CD8-positive, alpha-beta memory T cell (primary cell): Measurements from ENCODE around the gene SFRP5. TPM values are rescaled to one million over a fixed set of nuclear protein-coding genes. Genes with fewer than 3 reads are reported as not detected.
A peak's percentile ranks its signal among the peaks of the same experiment; 100 is the strongest.

Experiments used
- CTCF ChIA-PET: fragments of 350-600 bp; sonication (Branson Sonifier 250); formaldehyde crosslinking; loops from one replicate; lab custom pipeline; 2021; ENCODE audit warnings: antibody characterized with exemption; lab: Charles Lee
- POLR2A ChIA-PET: fragments of 350-600 bp; sonication (Branson Sonifier 250); formaldehyde crosslinking; loops from one replicate; lab custom pipeline; 2021; ENCODE audit warnings: antibody characterized with exemption; lab: Charles Lee
- DNase-seq, 5 donors: peaks; one replicate each; pipeline versions ENCODE4 v3.0.0 to v3.0.0-alpha.2; 2020 to 2022; ENCODE audit warnings: mixed read lengths in 1 of 5
- H3K27ac ChIP-seq: one replicate; pipeline ENCODE4 v1.7.0; 2013; ENCODE audit warnings: low read depth, mild to moderate bottlenecking, low read length, moderate library complexity
- H3K27me3 ChIP-seq: 2 replicates; pipeline ENCODE4 v1.7.0; 2013; ENCODE audit warnings: low read length, mild to moderate bottlenecking; ENCODE audit not compliant: insufficient read depth, poor library complexity, severe bottlenecking
- H3K36me3 ChIP-seq: 2 replicates; pipeline ENCODE4 v1.7.0; 2013; ENCODE audit warnings: mild to moderate bottlenecking, low read length, moderate library complexity; ENCODE audit not compliant: insufficient read depth
- H3K4me1 ChIP-seq: 2 replicates; pipeline ENCODE4 v1.7.0; 2013; ENCODE audit warnings: mild to moderate bottlenecking, low read length, moderate library complexity; ENCODE audit not compliant: insufficient read depth
- H3K4me3 ChIP-seq: 2 replicates; pipeline ENCODE4 v1.7.0; 2013; ENCODE audit warnings: mild to moderate bottlenecking, low read length
- H3K9me3 ChIP-seq: 2 replicates; pipeline ENCODE4 v1.7.0; 2013; ENCODE audit warnings: mild to moderate bottlenecking, low read length
- H3K27ac Mint-ChIP-seq, 8 donors: one replicate each; pipeline ENCODE4 v1.8.0; 2020 to 2021; ENCODE audit warnings: mixed read lengths in 8 of 8, mild to moderate bottlenecking in 6 of 8, inconsistent platforms in 3 of 8, moderate library complexity in 3 of 8
- H3K27me3 Mint-ChIP-seq, 2 donors: one replicate each; pipeline ENCODE4 v1.8.0; 2020 to 2021; ENCODE audit warnings: mixed read lengths in 2 of 2, mild to moderate bottlenecking in 1 of 2, moderate library complexity in 1 of 2
- H3K36me3 Mint-ChIP-seq, 3 donors: one replicate each; pipeline ENCODE4 v1.8.0; 2020 to 2021; ENCODE audit warnings: mixed read lengths in 3 of 3, inconsistent platforms in 1 of 3, mild to moderate bottlenecking in 1 of 3
- H3K4me1 Mint-ChIP-seq, 3 donors: one replicate each; pipeline ENCODE4 v1.8.0; 2020 to 2021; ENCODE audit warnings: mixed read lengths in 3 of 3, inconsistent platforms in 1 of 3, mild to moderate bottlenecking in 1 of 3
- H3K4me3 Mint-ChIP-seq, 7 donors: one replicate each; pipeline ENCODE4 v1.8.0; 2020 to 2021; ENCODE audit warnings: mixed read lengths in 7 of 7, mild to moderate bottlenecking in 6 of 7, moderate library complexity in 4 of 7, inconsistent platforms in 2 of 7
- H3K9me3 Mint-ChIP-seq, 5 donors: one replicate each; pipeline ENCODE4 v1.8.0; 2020 to 2022; ENCODE audit warnings: mixed read lengths in 5 of 5, mild to moderate bottlenecking in 3 of 5, moderate library complexity in 2 of 5, inconsistent platforms in 1 of 5
- polyA plus RNA-seq: library from polyadenylated mRNA; unstranded; fragments of 300-500 nt; fragmentation: Illumina TruSeq; gene quantifications from one replicate; pipeline ENCODE4 v1.2.3, GENCODE V29; 2021
- total RNA-seq, 2 experiments: library from RNA; stranded (reverse); gene quantifications; one replicate each; pipeline ENCODE4 v1.2.3, GENCODE V29; 2021

SFRP5 gene
- total and polyA plus RNA-seq, 3 experiments from 2014 or later: 0.54 TPM; not detected in 2

- H3K36me3 Mint-ChIP-seq: peaks cover 9 to 93% (median 28%) of the 10 kb centered on the region in 3 donors
- DNase-seq: no peak
- Histone ChIP-seq H3K4me1 (no peaks in the 10 kb centered on the region), H3K4me3 (no peak overlapping the region), H3K36me3 (peaks cover 65% of the 10 kb centered on the region), H3K27ac (no peak overlapping the region), H3K27me3 (no peaks in the 10 kb centered on the region), H3K9me3 (no peaks in the 10 kb centered on the region)
- H3K27me3 Mint-ChIP-seq: no peaks in the 10 kb centered on the region
- peak overlapping the region in 3 of 8 donors; percentile 29 to 78 (median 66) for H3K27ac Mint-ChIP-seq
- H3K4me1 Mint-ChIP-seq: no peaks in the 10 kb centered on the region
- ChIA-PET CTCF (interaction anchor here (1.6 kb wide), 1 partner anchor 114 kb away, joined by 7 read pairs; no protein-coding TSS in a partner anchor), POLR2A (no interaction called here)
- no peaks in the 10 kb centered on the region for H3K9me3 Mint-ChIP-seq
- H3K4me3 Mint-ChIP-seq: no peak overlapping the region
These were observed 17.1 kb downstream of the SFRP5 start for GRCh38 chr10:97754726-97755125.

- ChIA-PET CTCF (interaction anchor here (1.4 to 1.6 kb wide), 2 partner anchors 10 to 116 kb away, joined by 3 to 4 read pairs; no protein-coding TSS in a partner anchor), POLR2A (interaction anchor here (0.9 kb wide), 1 partner anchor 67 kb away, joined by 3 read pairs; no protein-coding TSS in a partner anchor)
- Mint-ChIP-seq H3K27ac (no peak overlapping the region), H3K4me1 (peaks cover 0 to 2% (median 0%) of the 10 kb centered on the region in 3 donors), H3K27me3 (peaks cover 0 to 2% of the 10 kb centered on the region in 2 donors), H3K4me3 (no peak overlapping the region), H3K36me3 (peaks cover 9 to 96% (median 33%) of the 10 kb centered on the region in 3 donors), H3K9me3 (no peaks in the 10 kb centered on the region)
- H3K27me3 ChIP-seq: no peaks in the 10 kb centered on the region
- no peak for DNase-seq
- H3K4me1 ChIP-seq: no peaks in the 10 kb centered on the region
- no peak overlapping the region for H3K27ac ChIP-seq
- no peaks in the 10 kb centered on the region for H3K9me3 ChIP-seq
- no peak overlapping the region for H3K4me3 ChIP-seq
- H3K36me3 ChIP-seq: peaks cover 74% of the 10 kb centered on the region
These were observed 18.8 kb downstream of the SFRP5 start for GRCh38 chr10:97752956-97753355.

GRCh38 chr10:97748116-97748515 lies 23.7 kb downstream of the SFRP5 start:
- DNase-seq: no peak
- H3K27ac ChIP-seq: no peak overlapping the region
- ChIA-PET POLR2A (no interaction called here), CTCF (interaction anchor here (1.0 kb wide), 1 partner anchor 16 kb away, joined by 3 read pairs; no protein-coding TSS in a partner anchor)
- no peaks in the 10 kb centered on the region for H3K9me3 ChIP-seq
- no peaks in the 10 kb centered on the region for H3K4me1 ChIP-seq
- Mint-ChIP-seq H3K36me3 (peaks cover 0 to 92% (median 38%) of the 10 kb centered on the region in 3 donors), H3K27me3 (peaks cover 0 to 2% of the 10 kb centered on the region in 2 donors), H3K4me3 (no peak overlapping the region), H3K9me3 (no peaks in the 10 kb centered on the region), H3K27ac (no peak overlapping the region), H3K4me1 (peaks cover 13 to 23% (median 23%) of the 10 kb centered on the region in 3 donors)
- H3K27me3 ChIP-seq: no peaks in the 10 kb centered on the region
- H3K4me3 ChIP-seq: no peak overlapping the region
- peaks cover 72% of the 10 kb centered on the region for H3K36me3 ChIP-seq

- Histone ChIP-seq H3K4me3 (no peak overlapping the region), H3K9me3 (no peaks in the 10 kb centered on the region), H3K27me3 (no peaks in the 10 kb centered on the region), H3K4me1 (no peaks in the 10 kb centered on the region), H3K27ac (no peak overlapping the region), H3K36me3 (peaks cover 73% of the 10 kb centered on the region)
- Mint-ChIP-seq H3K4me3 (no peak overlapping the region), H3K27me3 (peaks cover 0 to 2% of the 10 kb centered on the region in 2 donors), H3K36me3 (peaks cover 0 to 92% (median 42%) of the 10 kb centered on the region in 3 donors), H3K9me3 (no peaks in the 10 kb centered on the region), H3K27ac (peak overlapping the region in 1 of 8 donors; percentile 61), H3K4me1 (peaks cover 14 to 27% (median 27%) of the 10 kb centered on the region in 3 donors)
- ChIA-PET POLR2A (no interaction called here), CTCF (no interaction called here)
- no peak for DNase-seq
These were observed 24.2 kb downstream of the SFRP5 start for GRCh38 chr10:97747573-97747972.

- Histone ChIP-seq H3K9me3 (no peaks in the 10 kb centered on the region), H3K27me3 (no peaks in the 10 kb centered on the region), H3K4me1 (peaks cover 12% of the 10 kb centered on the region), H3K36me3 (peaks cover 51% of the 10 kb centered on the region), H3K27ac (no peak overlapping the region), H3K4me3 (no peak overlapping the region)
- Mint-ChIP-seq H3K9me3 (no peaks in the 10 kb centered on the region), H3K4me3 (no peak overlapping the region), H3K4me1 (peaks cover 35 to 56% (median 55%) of the 10 kb centered on the region in 3 donors), H3K27ac (peak overlapping the region in 1 of 8 donors; percentile 71), H3K27me3 (peaks cover 0 to 2% of the 10 kb centered on the region in 2 donors), H3K36me3 (peaks cover 3 to 90% (median 36%) of the 10 kb centered on the region in 3 donors)
- ChIA-PET CTCF (interaction anchor here (0.8 to 1.6 kb wide), 4 partner anchors 16 to 124 kb away, joined by 3 read pairs; no protein-coding TSS in a partner anchor), POLR2A (no interaction called here)
- no peak for DNase-seq
These were observed 27.3 kb downstream of the SFRP5 start for GRCh38 chr10:97744405-97745035.

- Mint-ChIP-seq H3K4me1 (peaks cover 44 to 64% (median 63%) of the 10 kb centered on the region in 3 donors), H3K27ac (peak overlapping the region in 5 of 8 donors; percentile 6 to 69 (median 34)), H3K36me3 (peaks cover 3 to 84% (median 33%) of the 10 kb centered on the region in 3 donors), H3K4me3 (peak overlapping the region in 2 of 7 donors; percentile 6 to 21), H3K27me3 (no peaks in the 10 kb centered on the region), H3K9me3 (no peaks in the 10 kb centered on the region)
- Histone ChIP-seq H3K27me3 (no peaks in the 10 kb centered on the region), H3K9me3 (no peaks in the 10 kb centered on the region), H3K4me3 (no peak overlapping the region), H3K4me1 (peaks cover 18% of the 10 kb centered on the region), H3K27ac (no peak overlapping the region), H3K36me3 (peaks cover 43% of the 10 kb centered on the region)
- no peak for DNase-seq
- ChIA-PET CTCF (interaction anchor here (0.8 to 1.2 kb wide), 2 partner anchors 42 to 125 kb away, joined by 3 read pairs; no protein-coding TSS in a partner anchor), POLR2A (no interaction called here)
These were observed 28.4 kb downstream of the SFRP5 start for GRCh38 chr10:97743169-97743943.

GRCh38 chr10:97740613-97741012 lies 31.2 kb downstream of the SFRP5 start:
- ChIA-PET CTCF (interaction anchor here (1.0 kb wide), 1 partner anchor 40 kb away, joined by 3 read pairs; no protein-coding TSS in a partner anchor), POLR2A (no interaction called here)
- H3K4me1 ChIP-seq: peaks cover 31% of the 10 kb centered on the region
- peaks cover 0 to 2% of the 10 kb centered on the region in 2 donors for H3K27me3 Mint-ChIP-seq
- peaks cover 3 to 77% (median 20%) of the 10 kb centered on the region in 3 donors for H3K36me3 Mint-ChIP-seq
- peaks cover 59 to 83% (median 82%) of the 10 kb centered on the region in 3 donors for H3K4me1 Mint-ChIP-seq
- no peak overlapping the region for H3K27ac ChIP-seq
- H3K27ac Mint-ChIP-seq: peak overlapping the region in 3 of 8 donors; percentile 13 to 55 (median 32)
- DNase-seq: no peak
- no peak overlapping the region for H3K4me3 ChIP-seq
- H3K4me3 Mint-ChIP-seq: peak overlapping the region in 1 of 7 donors; percentile 80
- H3K36me3 ChIP-seq: peaks cover 23% of the 10 kb centered on the region
- H3K9me3 Mint-ChIP-seq: no peaks in the 10 kb centered on the region
- H3K9me3 ChIP-seq: no peaks in the 10 kb centered on the region
- no peaks in the 10 kb centered on the region for H3K27me3 ChIP-seq
